GM12878 (cell line): ENCODE results near the gene SHH. TPM values are rescaled to one million over a fixed set of nuclear protein-coding genes. Genes with fewer than 3 reads are reported as not detected.

Experiments
- ATAC-seq: fragments of 200-7000 bp; cut with Tn5 transposase; 3 replicates; pipeline ENCODE4 v1.9.1; 2020; ENCODE audit warnings: mild to moderate bottlenecking, moderate library complexity
- BruUV-seq: library from RNA; stranded (reverse); fragments of 400-500 nt; replicated peaks from 2 replicates; lab custom pipeline; 2021; lab: Mats Ljungman, UMichigan
- CTCF ChIA-PET: fragments of 300-600 bp; sonication (Branson Sonifier 250); formaldehyde crosslinking; extraction: SDS; loops from one replicate; lab custom pipeline; 2021; ENCODE audit warnings: inconsistent platforms; lab: Yijun Ruan, JAX
- POLR2A ChIA-PET: fragments of 350-600 bp; formaldehyde crosslinking; extraction: SDS; loops from one replicate; lab custom pipeline; 2021; ENCODE audit warnings: inconsistent platforms; lab: Charles Lee
- RAD21 ChIA-PET: fragments of 300-600 bp; sonication (Branson Sonifier 250); formaldehyde crosslinking; loops from one replicate; lab custom pipeline; 2023; ENCODE audit warnings: antibody characterized with exemption; ENCODE audit not compliant: unreplicated experiment; lab: Charles Lee
- SMC1A ChIA-PET: fragments of 300-600 bp; sonication (Branson Sonifier 250); formaldehyde crosslinking; loops from one replicate; lab custom pipeline; 2023; ENCODE audit not compliant: unreplicated experiment, uncharacterized antibody; lab: Charles Lee
- DNase-seq: peaks from one replicate; pipeline ENCODE4 v3.0.0-alpha.2; 2011; ENCODE audit warnings: low read depth, low spot score
- FAIRE-seq: peaks from 3 replicates; lab custom pipeline; 2011; peaks lifted over from hg19 to GRCh38; lab: Jason Lieb, UNC
- H2AFZ ChIP-seq: 2 replicates; pipeline ENCODE4 v1.6.0; 2011; ENCODE audit warnings: low read depth, low read length, control low read depth; ENCODE audit not compliant: control insufficient read depth
- H3K27ac ChIP-seq: 2 replicates; pipeline ENCODE4 v1.5.1; 2011; ENCODE audit warnings: control low read depth; ENCODE audit not compliant: control insufficient read depth, insufficient read depth
- H3K27me3 ChIP-seq, 2 experiments: replicated peaks in 1 of 2; 2 replicates each; pipeline versions ENCODE4 v1.6.0 to v1.6.1; 2011; ENCODE audit warnings: low read length in 1 of 2; ENCODE audit not compliant: control insufficient read depth in 2 of 2, insufficient read depth in 2 of 2
- H3K36me3 ChIP-seq, 2 experiments: 2 replicates each; pipeline ENCODE4 v1.5.1; 2011; ENCODE audit warnings: low read length in 1 of 2; ENCODE audit not compliant: control insufficient read depth in 2 of 2, insufficient read depth in 2 of 2
- H3K4me1 ChIP-seq: 2 replicates; pipeline ENCODE4 v1.6.1; 2011; ENCODE audit warnings: mild to moderate bottlenecking, low read length, moderate library complexity, mixed read lengths; ENCODE audit not compliant: control insufficient read depth, insufficient read depth
- H3K4me2 ChIP-seq: 2 replicates; pipeline ENCODE4 v1.6.0; 2011; ENCODE audit warnings: control low read depth; ENCODE audit not compliant: control insufficient read depth, insufficient read depth
- H3K4me3 ChIP-seq: fragments of 200-600 bp; sonication (generic); 2 replicates; pipeline ENCODE4 v1.5.1; 2016
- H3K79me2 ChIP-seq: 2 replicates; pipeline ENCODE4 v1.6.0; 2011; ENCODE audit warnings: low read length; ENCODE audit not compliant: control insufficient read depth, insufficient read depth
- H3K9ac ChIP-seq: 2 replicates; pipeline ENCODE4 v1.8.0; 2011; ENCODE audit warnings: low read length, control low read depth, mixed read lengths; ENCODE audit not compliant: control insufficient read depth, insufficient read depth
- H3K9me3 ChIP-seq: replicated peaks from 3 replicates; pipeline ENCODE4 v1.5.1; 2011; ENCODE audit warnings: mild to moderate bottlenecking, low read length; ENCODE audit not compliant: control insufficient read depth, insufficient read depth
- H4K20me1 ChIP-seq: 2 replicates; pipeline ENCODE4 v1.6.0; 2011; ENCODE audit not compliant: control insufficient read depth, insufficient read depth
- ASH2L ChIP-seq: fragments of 300-600, 200-600 bp; sonication (generic); IDR thresholded peaks from 2 replicates; pipeline ENCODE4 v1.6.1; 2017; ENCODE audit warnings: low read depth, mild to moderate bottlenecking, borderline replicate concordance
- KDM1A ChIP-seq: fragments of 200-600 bp; sonication (generic); IDR thresholded peaks from 2 replicates; pipeline ENCODE4 v1.6.1; 2016; ENCODE audit warnings: borderline replicate concordance
- LARP7 ChIP-seq: fragments of 450-650 bp; IDR thresholded peaks from 2 replicates; pipeline ENCODE4 v1.6.1; 2017; ENCODE audit warnings: mild to moderate bottlenecking
- PML ChIP-seq: IDR thresholded peaks from 2 replicates; pipeline ENCODE4 v1.6.1; 2012; ENCODE audit warnings: low read length, inconsistent platforms
- RUNX3 ChIP-seq: IDR thresholded peaks from 2 replicates; pipeline ENCODE4 v1.6.1; 2012; ENCODE audit warnings: low read length, inconsistent platforms
- SMAD5 ChIP-seq: IDR thresholded peaks from 2 replicates; pipeline ENCODE4 v1.6.1; 2016; ENCODE audit warnings: antibody characterized with exemption, low read depth
- SRF ChIP-seq, 2 experiments: IDR thresholded peaks; 2 replicates each; pipeline ENCODE4 v1.6.1; 2011; ENCODE audit warnings: low read depth in 2 of 2, low read length in 2 of 2, mild to moderate bottlenecking in 1 of 2, moderate library complexity in 1 of 2
- ZNF207 ChIP-seq: fragments of 450-650 bp; IDR thresholded peaks from 2 replicates; pipeline ENCODE4 v1.6.1; 2014; ENCODE audit warnings: antibody characterized with exemption, mild to moderate bottlenecking, borderline replicate concordance
- ZNF384 ChIP-seq: IDR thresholded peaks from 2 replicates; pipeline ENCODE4 v1.6.1; 2012; ENCODE audit warnings: low read depth, mild to moderate bottlenecking, low read length, improper control_type of control experiment, borderline replicate concordance
- WGBS: methylation state at CpG from one replicate; pipeline ENCODE4 v1.1.6; 2016; ENCODE audit warnings: low lambda C conversion rate; ENCODE audit not compliant: insufficient replicate concordance, insufficient coverage; ENCODE audit errors: missing lambda C conversion rate; 5-methylcytosine and 5-hydroxymethylcytosine counted together
- in situ Hi-C: fragments of 300-500 bp; cut with MboI; formaldehyde crosslinking; loops from 9 replicates; pipeline ENCODE4 v1.14.3; 2018; ENCODE audit warnings: mixed read lengths
- intact Hi-C: fragments of 100-400 bp; cut with micrococcal nuclease; formaldehyde crosslinking; loops from one replicate; pipeline ENCODE4 v1.14.2; 2022; ENCODE audit not compliant: unreplicated experiment
- polyA plus RNA-seq, 11 experiments: library from polyadenylated mRNA; depleted of rRNA in 4 of 11; unstranded in 6 of 11; stranded (reverse) in 5 of 11; fragments of >200 nt; fragmentation: Nextera tagmentation in 4 of 11; fragmentation: Illumina TruSeq in 1 of 11; extraction: Ambion mirVana in 4 of 11; extraction: Trizol in 1 of 11; gene quantifications; 1 replicate in 1 of 11; 2 replicates in 10 of 11; pipeline versions ENCODE4 v1.2.1 to v1.2.3, GENCODE V29; 2011 to 2016; ENCODE audit warnings: inconsistent platforms in 2 of 11, missing spikeins in 2 of 11, low read depth in 1 of 11
- total RNA-seq, 4 experiments: library from RNA; depleted of rRNA in 3 of 4; stranded (reverse); fragments of >200 nt in 3 of 4; fragmentation: Illumina TruSeq in 1 of 4; extraction: Trizol in 1 of 4; gene quantifications; 2 replicates each; pipeline versions ENCODE4 v1.2.1 to v1.2.3, GENCODE V29; 2013 to 2021
- TF ChIP-seq, protein P1 (sequence below): fragments of 450-650 bp; conservative IDR thresholded peaks from 2 replicates; pipeline ENCODE4 v1.6.1; 2017; ENCODE audit warnings: mild to moderate bottlenecking, moderate library complexity
- TF ChIP-seq, protein P2 (sequence below): IDR thresholded peaks from 2 replicates; pipeline ENCODE4 v1.6.1; 2011; ENCODE audit warnings: low read depth, mild to moderate bottlenecking, low read length, moderate library complexity, borderline replicate concordance; ENCODE audit errors: extremely low read depth
- TF ChIP-seq, protein P3 (sequence below): fragments of 450-650 bp; IDR thresholded peaks from 2 replicates; pipeline ENCODE4 v1.6.1; 2014; ENCODE audit warnings: mild to moderate bottlenecking
- TF ChIP-seq, protein P4 (sequence below): IDR thresholded peaks from 2 replicates; pipeline ENCODE4 v1.6.1; 2012; ENCODE audit warnings: low read depth, low read length, improper control_type of control experiment

Gene SHH
- total and polyA plus RNA-seq, 10 of the 15 experiments (the other 5 are each of a cell fraction or from before 2014, with no cell fraction given): not detected

DNA sequence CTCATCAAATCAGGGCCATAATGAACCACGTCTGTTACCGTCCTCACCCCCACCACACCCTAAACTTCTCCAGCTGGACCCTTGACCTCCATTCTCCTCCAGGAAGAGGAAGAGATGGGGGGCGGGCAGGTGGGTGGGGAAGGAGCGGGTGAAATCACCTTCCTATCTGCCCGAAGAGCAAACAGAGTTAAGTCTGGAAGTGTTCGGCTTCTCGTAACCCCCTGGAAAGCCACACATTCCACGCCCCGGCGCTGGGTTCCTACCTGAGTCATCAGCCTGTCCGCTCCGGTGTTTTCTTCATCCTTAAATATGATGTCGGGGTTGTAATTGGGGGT lies 736 bp downstream of the SHH start:
- Histone ChIP-seq H3K27me3 (peaks cover 10 to 11% of the 10 kb centered on the region in 2 experiments), H2AFZ (no peak overlapping the region), H3K27ac (no peak overlapping the region), H3K9me3 (no peaks in the 10 kb centered on the region), H3K36me3 (no peaks in the 10 kb centered on the region), H3K4me3 (no peak overlapping the region), H3K4me2 (no peak overlapping the region), H3K4me1 (no peaks in the 10 kb centered on the region), H3K9ac (no peak overlapping the region), H4K20me1 (no peaks in the 10 kb centered on the region), H3K79me2 (no peaks in the 10 kb centered on the region)
- POLR2A ChIA-PET: no interaction called here
- CTCF ChIA-PET: no interaction called here
- TF ChIP-seq ZNF207 (no peak), ZNF384 (no peak), PML (no peak), KDM1A (no peak), ASH2L (no peak), SMAD5 (no peak), LARP7 (no peak), SRF (IDR thresholded peaks at IDR 0.05; ENCODE audit: low read depth in 2 of 2, low read length in 2 of 2) (no peak), RUNX3 (no peak)
- TF ChIP-seq, protein P1, sequence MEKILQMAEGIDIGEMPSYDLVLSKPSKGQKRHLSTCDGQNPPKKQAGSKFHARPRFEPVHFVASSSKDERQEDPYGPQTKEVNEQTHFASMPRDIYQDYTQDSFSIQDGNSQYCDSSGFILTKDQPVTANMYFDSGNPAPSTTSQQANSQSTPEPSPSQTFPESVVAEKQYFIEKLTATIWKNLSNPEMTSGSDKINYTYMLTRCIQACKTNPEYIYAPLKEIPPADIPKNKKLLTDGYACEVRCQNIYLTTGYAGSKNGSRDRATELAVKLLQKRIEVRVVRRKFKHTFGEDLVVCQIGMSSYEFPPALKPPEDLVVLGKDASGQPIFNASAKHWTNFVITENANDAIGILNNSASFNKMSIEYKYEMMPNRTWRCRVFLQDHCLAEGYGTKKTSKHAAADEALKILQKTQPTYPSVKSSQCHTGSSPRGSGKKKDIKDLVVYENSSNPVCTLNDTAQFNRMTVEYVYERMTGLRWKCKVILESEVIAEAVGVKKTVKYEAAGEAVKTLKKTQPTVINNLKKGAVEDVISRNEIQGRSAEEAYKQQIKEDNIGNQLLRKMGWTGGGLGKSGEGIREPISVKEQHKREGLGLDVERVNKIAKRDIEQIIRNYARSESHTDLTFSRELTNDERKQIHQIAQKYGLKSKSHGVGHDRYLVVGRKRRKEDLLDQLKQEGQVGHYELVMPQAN: no peak
- TF ChIP-seq, protein P2, sequence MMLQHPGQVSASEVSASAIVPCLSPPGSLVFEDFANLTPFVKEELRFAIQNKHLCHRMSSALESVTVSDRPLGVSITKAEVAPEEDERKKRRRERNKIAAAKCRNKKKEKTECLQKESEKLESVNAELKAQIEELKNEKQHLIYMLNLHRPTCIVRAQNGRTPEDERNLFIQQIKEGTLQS: no peak
- TF ChIP-seq, protein P3, sequence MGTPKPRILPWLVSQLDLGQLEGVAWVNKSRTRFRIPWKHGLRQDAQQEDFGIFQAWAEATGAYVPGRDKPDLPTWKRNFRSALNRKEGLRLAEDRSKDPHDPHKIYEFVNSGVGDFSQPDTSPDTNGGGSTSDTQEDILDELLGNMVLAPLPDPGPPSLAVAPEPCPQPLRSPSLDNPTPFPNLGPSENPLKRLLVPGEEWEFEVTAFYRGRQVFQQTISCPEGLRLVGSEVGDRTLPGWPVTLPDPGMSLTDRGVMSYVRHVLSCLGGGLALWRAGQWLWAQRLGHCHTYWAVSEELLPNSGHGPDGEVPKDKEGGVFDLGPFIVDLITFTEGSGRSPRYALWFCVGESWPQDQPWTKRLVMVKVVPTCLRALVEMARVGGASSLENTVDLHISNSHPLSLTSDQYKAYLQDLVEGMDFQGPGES: no peak
- TF ChIP-seq, protein P4, sequence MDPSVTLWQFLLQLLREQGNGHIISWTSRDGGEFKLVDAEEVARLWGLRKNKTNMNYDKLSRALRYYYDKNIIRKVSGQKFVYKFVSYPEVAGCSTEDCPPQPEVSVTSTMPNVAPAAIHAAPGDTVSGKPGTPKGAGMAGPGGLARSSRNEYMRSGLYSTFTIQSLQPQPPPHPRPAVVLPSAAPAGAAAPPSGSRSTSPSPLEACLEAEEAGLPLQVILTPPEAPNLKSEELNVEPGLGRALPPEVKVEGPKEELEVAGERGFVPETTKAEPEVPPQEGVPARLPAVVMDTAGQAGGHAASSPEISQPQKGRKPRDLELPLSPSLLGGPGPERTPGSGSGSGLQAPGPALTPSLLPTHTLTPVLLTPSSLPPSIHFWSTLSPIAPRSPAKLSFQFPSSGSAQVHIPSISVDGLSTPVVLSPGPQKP: no peak
- DNase-seq (no peak), ATAC-seq (no peak), FAIRE-seq (no peak)
- in situ Hi-C loops: loop anchor here (25.0 kb wide), 1 partner anchor 1451 kb away; no protein-coding TSS in a partner anchor
- 0% methylated on average over 10 of the region's 13 CpGs for WGBS
- intact Hi-C loops: loop anchor here (10.0 kb wide), 2 partner anchors 343 to 833 kb away; partner anchors contain the start of gene RNF32
- RAD21 ChIA-PET: no interaction called here
- SMC1A ChIA-PET: no interaction called here
- BruUV-seq: no TSS peak
